ENCODE data around the gene RIC3.

Gene RIC3

DNA sequence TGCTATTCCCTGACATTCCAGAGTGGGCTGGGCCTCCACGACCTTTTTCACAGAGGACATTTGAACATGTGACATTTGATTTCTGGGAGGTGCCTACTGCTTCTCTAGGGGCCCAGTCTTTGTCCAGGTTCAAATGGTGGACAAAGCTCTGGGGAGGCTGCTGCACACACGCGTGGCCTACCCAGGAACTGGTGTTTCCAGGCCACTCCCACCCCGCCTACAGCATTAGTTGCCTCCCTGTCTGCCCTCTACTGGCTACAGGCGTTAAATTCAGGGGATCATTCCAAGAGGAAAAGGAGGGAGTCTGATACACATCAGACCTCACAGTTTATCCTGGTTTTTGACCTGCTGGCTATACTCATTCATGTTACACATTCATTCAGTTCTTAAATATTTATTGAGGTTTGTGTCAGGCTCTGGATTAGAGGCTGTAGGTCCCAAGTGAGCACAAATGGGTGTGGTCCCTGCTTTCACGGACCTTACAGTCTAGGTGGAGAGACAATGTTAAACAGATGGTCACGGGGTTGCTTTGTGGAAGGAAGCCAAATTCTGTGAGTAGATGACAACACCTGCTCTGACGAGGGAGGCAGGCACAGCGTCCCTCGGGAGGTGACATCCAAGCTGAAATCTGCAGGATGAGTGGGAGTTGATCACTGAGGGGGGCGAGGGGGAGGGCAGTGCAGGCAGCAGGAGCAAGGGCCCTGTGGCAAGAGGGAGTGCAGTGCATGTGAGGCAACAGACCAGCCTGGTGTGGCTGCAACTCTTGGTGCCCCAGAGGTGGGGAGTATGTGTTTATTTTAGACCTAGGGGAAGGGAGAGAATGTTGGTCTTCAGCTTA is 76.0 kb downstream of the RIC3 start:
- Histone ChIP-seq H3K27me3 (replicated peaks in 2 of 5; ENCODE audit: control insufficient read depth in 4 of 5, insufficient read depth in 5 of 5, low read length in 4 of 5) (peaks cover 0 to 2% (median 0%) of the 10 kb centered on the region in 5 experiments), H3K4me1 (ENCODE audit: control extremely low read depth in 1 of 4, control insufficient read depth in 4 of 4, insufficient read depth in 4 of 4, low read length in 3 of 4) (peaks cover 0 to 9% (median 3%) of the 10 kb centered on the region in 4 experiments), H3K27ac (ENCODE audit: insufficient read depth in 1 of 2, low read depth in 1 of 2, low read length in 2 of 2, poor library complexity in 1 of 2, severe bottlenecking in 2 of 2) (no peak overlapping the region), H3K4me3 (ENCODE audit: control insufficient read depth in 1 of 7, extremely low read depth in 1 of 7, insufficient read depth in 4 of 7, low read depth in 2 of 7, low read length in 6 of 7) (no peak overlapping the region), H3K9me3 (ENCODE audit: control extremely low read depth in 1 of 5, control insufficient read depth in 4 of 5, insufficient read depth in 2 of 5, low read depth in 1 of 5, low read length in 4 of 5) (no peaks in the 10 kb centered on the region), H3K36me3 (ENCODE audit: control insufficient read depth in 4 of 4, insufficient read depth in 4 of 4, low read length in 3 of 4) (no peaks in the 10 kb centered on the region)
- POLR2A ChIA-PET: interaction anchor here (0.8 kb wide), 1 partner anchor 86 kb away, joined by 3 read pairs; no protein-coding TSS in a partner anchor
- DNase-seq: peak; percentile 53 to 67 (median 66)
- CTCF ChIA-PET: interaction anchor here (1.0 to 21.2 kb wide), 11 partner anchors 9 to 101 kb away, joined by 3 to 429 read pairs (median 8); no protein-coding TSS in a partner anchor
- WGBS (ENCODE audit: insufficient coverage): 93% methylated on average over 7 of the region's 11 CpGs

- Histone ChIP-seq H3K36me3 (ENCODE audit: control insufficient read depth in 4 of 4, insufficient read depth in 4 of 4, low read length in 3 of 4) (no peaks in the 10 kb centered on the region), H3K27me3 (replicated peaks in 2 of 5; ENCODE audit: control insufficient read depth in 4 of 5, insufficient read depth in 5 of 5, low read length in 4 of 5) (peaks cover 0 to 4% (median 0%) of the 10 kb centered on the region in 5 experiments), H3K4me1 (ENCODE audit: control extremely low read depth in 1 of 4, control insufficient read depth in 4 of 4, insufficient read depth in 4 of 4, low read length in 3 of 4) (peaks cover 0 to 9% (median 3%) of the 10 kb centered on the region in 4 experiments), H3K4me3 (ENCODE audit: control insufficient read depth in 1 of 7, extremely low read depth in 1 of 7, insufficient read depth in 4 of 7, low read depth in 2 of 7, low read length in 6 of 7) (no peak overlapping the region), H3K9me3 (ENCODE audit: control extremely low read depth in 1 of 5, control insufficient read depth in 4 of 5, insufficient read depth in 2 of 5, low read depth in 1 of 5, low read length in 4 of 5) (no peaks in the 10 kb centered on the region), H3K27ac (ENCODE audit: insufficient read depth in 1 of 2, low read depth in 1 of 2, low read length in 2 of 2, poor library complexity in 1 of 2, severe bottlenecking in 2 of 2) (no peak overlapping the region)
- 96% methylated on average over 5 of the region's 5 CpGs for WGBS (ENCODE audit: insufficient coverage)
- POLR2A ChIA-PET: interaction anchor here (0.6 to 1.0 kb wide), 2 partner anchors 54 to 58 kb away, joined by 3 read pairs; no protein-coding TSS in a partner anchor
- CTCF ChIA-PET: interaction anchor here (0.6 to 21.2 kb wide), 11 partner anchors 10 to 684 kb away, joined by 3 to 429 read pairs (median 4); no protein-coding TSS in a partner anchor
- no peak for DNase-seq
Observed at GRCh38 chr11:8091721-8092120, 77.1 kb downstream of the RIC3 start.

GRCh38 chr11:8090756-8091155 is 78.1 kb downstream of the RIC3 start:
- Histone ChIP-seq H3K27ac (ENCODE audit: insufficient read depth in 1 of 2, low read depth in 1 of 2, low read length in 2 of 2, poor library complexity in 1 of 2, severe bottlenecking in 2 of 2) (no peak overlapping the region), H3K4me3 (ENCODE audit: control insufficient read depth in 1 of 7, extremely low read depth in 1 of 7, insufficient read depth in 4 of 7, low read depth in 2 of 7, low read length in 6 of 7) (no peak overlapping the region), H3K36me3 (ENCODE audit: control insufficient read depth in 4 of 4, insufficient read depth in 4 of 4, low read length in 3 of 4) (no peaks in the 10 kb centered on the region), H3K9me3 (ENCODE audit: control extremely low read depth in 1 of 5, control insufficient read depth in 4 of 5, insufficient read depth in 2 of 5, low read depth in 1 of 5, low read length in 4 of 5) (no peaks in the 10 kb centered on the region), H3K4me1 (ENCODE audit: control extremely low read depth in 1 of 4, control insufficient read depth in 4 of 4, insufficient read depth in 4 of 4, low read length in 3 of 4) (peaks cover 0 to 14% (median 3%) of the 10 kb centered on the region in 4 experiments), H3K27me3 (replicated peaks in 2 of 5; ENCODE audit: control insufficient read depth in 4 of 5, insufficient read depth in 5 of 5, low read length in 4 of 5) (peaks cover 0 to 7% (median 0%) of the 10 kb centered on the region in 5 experiments)
- 56% methylated on average over 5 of the region's 5 CpGs for WGBS (ENCODE audit: insufficient coverage)
- CTCF ChIA-PET: interaction anchor here (0.9 to 21.2 kb wide), 14 partner anchors 10 to 83 kb away, joined by 3 to 429 read pairs (median 4); partner anchors contain the start of gene TUB
- peak; percentile 49 to 75 (median 68) for DNase-seq
- POLR2A ChIA-PET: no interaction called here

DNA sequence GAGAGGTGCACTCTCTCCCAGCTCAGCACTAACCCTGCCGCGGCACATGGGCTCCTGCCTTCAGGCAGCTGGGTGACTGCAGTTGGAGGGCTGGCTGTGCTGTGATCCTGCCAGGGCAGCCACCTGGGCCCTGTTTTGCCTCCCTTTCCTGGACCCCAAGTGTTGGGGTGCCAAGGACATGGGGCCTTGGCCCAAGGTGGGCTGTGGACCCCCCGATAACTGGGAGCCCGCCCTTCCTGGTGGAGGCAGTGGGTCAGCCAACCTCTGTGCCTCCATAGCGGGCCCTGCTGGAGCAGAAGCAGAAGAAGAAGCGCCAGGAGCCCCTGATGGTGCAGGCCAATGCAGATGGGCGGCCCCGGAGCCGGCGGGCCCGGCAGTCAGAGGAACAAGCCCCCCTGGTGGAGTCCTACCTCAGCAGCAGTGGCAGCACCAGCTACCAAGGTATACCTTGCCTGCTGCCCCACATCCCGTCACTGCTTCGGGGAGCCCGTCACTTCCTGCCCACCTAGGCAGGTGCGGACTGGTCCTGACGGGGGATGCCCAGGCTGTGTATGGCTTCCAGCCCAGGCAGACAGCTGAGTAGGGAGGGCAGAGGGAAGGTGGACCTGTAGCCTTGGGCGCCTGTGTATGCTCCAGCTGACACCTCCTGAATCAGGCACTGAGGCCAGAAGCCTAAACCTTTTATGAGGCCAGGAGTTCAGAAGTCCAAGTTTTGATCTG is 78.9 kb downstream of the RIC3 start:
- ChIA-PET POLR2A (no interaction called here), CTCF (interaction anchor here (0.9 to 21.2 kb wide), 14 partner anchors 9 to 83 kb away, joined by 3 to 429 read pairs (median 6); partner anchors contain the start of gene TUB)
- H3K27me3 ChIP-seq (replicated peaks in 2 of 5; ENCODE audit: control insufficient read depth in 4 of 5, insufficient read depth in 5 of 5, low read length in 4 of 5): peaks cover 0 to 9% (median 0%) of the 10 kb centered on the region in 5 experiments
- WGBS (ENCODE audit: insufficient coverage): 93% methylated on average over 15 of the region's 17 CpGs
- H3K4me3 ChIP-seq (ENCODE audit: control insufficient read depth in 1 of 7, extremely low read depth in 1 of 7, insufficient read depth in 4 of 7, low read depth in 2 of 7, low read length in 6 of 7): no peak overlapping the region
- DNase-seq: no peak
- no peak overlapping the region for H3K27ac ChIP-seq (ENCODE audit: insufficient read depth in 1 of 2, low read depth in 1 of 2, low read length in 2 of 2, poor library complexity in 1 of 2, severe bottlenecking in 2 of 2)
- H3K9me3 ChIP-seq (ENCODE audit: control extremely low read depth in 1 of 5, control insufficient read depth in 4 of 5, insufficient read depth in 2 of 5, low read depth in 1 of 5, low read length in 4 of 5): no peaks in the 10 kb centered on the region
- peaks cover 0 to 8% (median 1%) of the 10 kb centered on the region in 4 experiments for H3K4me1 ChIP-seq (ENCODE audit: control extremely low read depth in 1 of 4, control insufficient read depth in 4 of 4, insufficient read depth in 4 of 4, low read length in 3 of 4)
- H3K36me3 ChIP-seq (ENCODE audit: control insufficient read depth in 4 of 4, insufficient read depth in 4 of 4, low read length in 3 of 4): no peaks in the 10 kb centered on the region

GRCh38 chr11:8087756-8088155 is 81.1 kb downstream of the RIC3 start:
- no peak for DNase-seq
- ChIA-PET POLR2A (no interaction called here), CTCF (interaction anchor here (1.2 to 21.2 kb wide), 6 partner anchors 8 to 195 kb away, joined by 4 to 429 read pairs (median 58); no protein-coding TSS in a partner anchor)

GRCh38 chr11:8087185-8087584 is 81.6 kb downstream of the RIC3 start:
- no peak for DNase-seq
- WGBS (ENCODE audit: insufficient coverage): 93% methylated on average over 4 of the region's 4 CpGs
- CTCF ChIA-PET: interaction anchor here (1.6 to 21.2 kb wide), 4 partner anchors 9 to 80 kb away, joined by 8 to 429 read pairs (median 192); no protein-coding TSS in a partner anchor
- Histone ChIP-seq H3K4me3 (ENCODE audit: control insufficient read depth in 1 of 7, extremely low read depth in 1 of 7, insufficient read depth in 4 of 7, low read depth in 2 of 7, low read length in 6 of 7) (no peak overlapping the region), H3K27me3 (replicated peaks in 2 of 5; ENCODE audit: control insufficient read depth in 4 of 5, insufficient read depth in 5 of 5, low read length in 4 of 5) (peaks cover 0 to 21% (median 9%) of the 10 kb centered on the region in 5 experiments), H3K27ac (ENCODE audit: insufficient read depth in 1 of 2, low read depth in 1 of 2, low read length in 2 of 2, poor library complexity in 1 of 2, severe bottlenecking in 2 of 2) (no peak overlapping the region), H3K36me3 (ENCODE audit: control insufficient read depth in 4 of 4, insufficient read depth in 4 of 4, low read length in 3 of 4) (no peaks in the 10 kb centered on the region), H3K4me1 (ENCODE audit: control extremely low read depth in 1 of 4, control insufficient read depth in 4 of 4, insufficient read depth in 4 of 4, low read length in 3 of 4) (peaks cover 0 to 8% (median 0%) of the 10 kb centered on the region in 4 experiments), H3K9me3 (ENCODE audit: control extremely low read depth in 1 of 5, control insufficient read depth in 4 of 5, insufficient read depth in 2 of 5, low read depth in 1 of 5, low read length in 4 of 5) (no peaks in the 10 kb centered on the region)
- POLR2A ChIA-PET: no interaction called here

More at GRCh38 chr11:8087756-8088155, 81.1 kb downstream of the RIC3 start:
- Histone ChIP-seq H3K27me3 (replicated peaks in 2 of 5; ENCODE audit: control insufficient read depth in 4 of 5, insufficient read depth in 5 of 5, low read length in 4 of 5) (peaks cover 0 to 17% (median 4%) of the 10 kb centered on the region in 5 experiments), H3K27ac (ENCODE audit: insufficient read depth in 1 of 2, low read depth in 1 of 2, low read length in 2 of 2, poor library complexity in 1 of 2, severe bottlenecking in 2 of 2) (no peak overlapping the region), H3K4me1 (ENCODE audit: control extremely low read depth in 1 of 4, control insufficient read depth in 4 of 4, insufficient read depth in 4 of 4, low read length in 3 of 4) (peaks cover 0 to 8% (median 1%) of the 10 kb centered on the region in 4 experiments), H3K36me3 (ENCODE audit: control insufficient read depth in 4 of 4, insufficient read depth in 4 of 4, low read length in 3 of 4) (no peaks in the 10 kb centered on the region), H3K4me3 (ENCODE audit: control insufficient read depth in 1 of 7, extremely low read depth in 1 of 7, insufficient read depth in 4 of 7, low read depth in 2 of 7, low read length in 6 of 7) (no peak overlapping the region), H3K9me3 (ENCODE audit: control extremely low read depth in 1 of 5, control insufficient read depth in 4 of 5, insufficient read depth in 2 of 5, low read depth in 1 of 5, low read length in 4 of 5) (no peaks in the 10 kb centered on the region)
- 100% methylated on average over 2 of the region's 3 CpGs for WGBS (ENCODE audit: insufficient coverage)
